Omental fat pad (tissue), 4 donors: ENCODE data around the gene KRTAP24-1. TPM values are rescaled to one million over a fixed set of nuclear protein-coding genes. Genes with fewer than 3 reads are reported as not detected.

Experiments
- ATAC-seq: fragments of 150-250 bp; one replicate; pipeline ENCODE4 v1.9.1; 2016; ENCODE audit warnings: mild to moderate bottlenecking, moderate library complexity; ENCODE audit not compliant: low FRiP score
- DNase-seq: peaks from one replicate; pipeline ENCODE4 v3.0.0-alpha.2; 2019; ENCODE audit warnings: low spot score
- CTCF ChIP-seq, 3 donors: fragments of 450-650 bp; IDR thresholded peaks; one replicate each; pipeline ENCODE4 v1.5.1; 2016 to 2017; ENCODE audit warnings: antibody characterized with exemption in 3 of 3, mild to moderate bottlenecking in 3 of 3, moderate library complexity in 2 of 3
- total RNA-seq, 4 donors: library from RNA; depleted of rRNA; stranded (reverse); fragments of >200 nt; gene quantifications; one replicate each; pipeline ENCODE4 v1.1.0, GENCODE V29; 2016

KRTAP24-1 gene
- total RNA-seq, 4 donors from 2014 or later, result not detected

GRCh38 chr21:30256100-30256499, 26.6 kb downstream of the KRTAP24-1 start:
- TF ChIP-seq CTCF (IDR thresholded peaks at IDR 0.05), result no peak
- no peak for DNase-seq
- no peak for ATAC-seq

GRCh38 chr21:30255679-30256078, 27.1 kb downstream of the KRTAP24-1 start:
- DNase-seq (no peak), ATAC-seq (no peak)
- no peak for TF ChIP-seq CTCF (IDR thresholded peaks at IDR 0.05)

GRCh38 chr21:30251781-30252180, 31.0 kb downstream of the KRTAP24-1 start:
- ATAC-seq, result no peak
- no peak for TF ChIP-seq CTCF (IDR thresholded peaks at IDR 0.05)

GRCh38 chr21:30249936-30250335, 32.8 kb downstream of the KRTAP24-1 start:
- DNase-seq (no peak), ATAC-seq (no peak)
- no peak for TF ChIP-seq CTCF (IDR thresholded peaks at IDR 0.05)

More at GRCh38 chr21:30251781-30252180, 31.0 kb downstream of the KRTAP24-1 start:
- DNase-seq, result no peak

- DNase-seq (no peak), ATAC-seq (no peak)
- TF ChIP-seq CTCF (IDR thresholded peaks at IDR 0.05), result no peak
Observed at GRCh38 chr21:30248844-30249243, 33.9 kb downstream of the KRTAP24-1 start.

- ATAC-seq (no peak), DNase-seq (no peak)
- no peak for TF ChIP-seq CTCF (IDR thresholded peaks at IDR 0.05)
Observed at GRCh38 chr21:30245061-30245460, 37.7 kb downstream of the KRTAP24-1 start.

- no peak for TF ChIP-seq CTCF (IDR thresholded peaks at IDR 0.05)
- DNase-seq (no peak), ATAC-seq (no peak)
Observed at GRCh38 chr21:30243691-30244090, 39.1 kb downstream of the KRTAP24-1 start.
